MM.1S (cell line): ENCODE measurements around the gene ATOH8.

Source experiments
- CTCF ChIP-seq: fragments of 300-600 bp; sonication (generic); IDR thresholded peaks from 2 replicates; pipeline ENCODE4 v1.5.1; 2016; ENCODE audit warnings: antibody characterized with exemption, low read length, mixed read lengths
- EZH2phosphoT487 ChIP-seq: fragments of 300-600 bp; sonication (generic); IDR thresholded peaks from 2 replicates; pipeline ENCODE4 v1.6.1; 2018; ENCODE audit warnings: antibody characterized with exemption, low read length

- TF ChIP-seq EZH2phosphoT487 (no peak), CTCF (no peak)
Measured at GRCh38 chr2:85756822-85757435, 3.1 kb downstream of the ATOH8 start.
